ENCODE data around the gene CSTPP1.

DNA sequence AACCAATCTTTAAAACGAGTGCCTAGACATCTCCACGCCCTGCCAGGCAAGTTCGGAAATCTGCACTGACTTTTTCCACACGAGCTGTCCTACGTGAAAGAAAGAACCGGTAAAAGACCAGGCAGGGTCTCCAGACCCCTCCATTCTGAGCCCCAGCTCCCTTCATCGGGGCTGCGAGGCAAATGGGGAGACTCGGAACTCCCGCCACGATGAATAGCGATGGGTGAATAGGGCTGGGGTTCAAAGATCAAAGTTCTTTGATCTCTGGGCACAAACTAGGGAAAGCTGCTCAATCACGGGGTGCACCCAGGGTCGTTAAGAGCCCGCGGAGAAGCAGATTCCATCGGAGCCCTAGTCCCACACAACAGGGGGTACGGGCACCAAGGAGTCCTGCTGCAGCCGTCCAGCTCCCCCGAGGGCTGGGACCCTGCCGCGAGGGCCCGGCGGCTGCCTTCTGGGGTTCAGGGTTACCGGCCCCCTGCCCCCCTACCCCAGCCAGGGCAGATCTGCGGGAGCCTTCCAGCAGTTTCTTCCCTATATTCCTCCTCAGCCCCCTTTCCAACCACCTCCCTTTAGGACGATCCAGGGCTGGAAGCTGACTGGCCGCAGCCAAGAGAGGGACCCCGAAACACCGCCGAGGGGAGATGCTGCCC, 19.3 kb upstream of the CSTPP1 start:
- TF ChIP-seq, protein P1, sequence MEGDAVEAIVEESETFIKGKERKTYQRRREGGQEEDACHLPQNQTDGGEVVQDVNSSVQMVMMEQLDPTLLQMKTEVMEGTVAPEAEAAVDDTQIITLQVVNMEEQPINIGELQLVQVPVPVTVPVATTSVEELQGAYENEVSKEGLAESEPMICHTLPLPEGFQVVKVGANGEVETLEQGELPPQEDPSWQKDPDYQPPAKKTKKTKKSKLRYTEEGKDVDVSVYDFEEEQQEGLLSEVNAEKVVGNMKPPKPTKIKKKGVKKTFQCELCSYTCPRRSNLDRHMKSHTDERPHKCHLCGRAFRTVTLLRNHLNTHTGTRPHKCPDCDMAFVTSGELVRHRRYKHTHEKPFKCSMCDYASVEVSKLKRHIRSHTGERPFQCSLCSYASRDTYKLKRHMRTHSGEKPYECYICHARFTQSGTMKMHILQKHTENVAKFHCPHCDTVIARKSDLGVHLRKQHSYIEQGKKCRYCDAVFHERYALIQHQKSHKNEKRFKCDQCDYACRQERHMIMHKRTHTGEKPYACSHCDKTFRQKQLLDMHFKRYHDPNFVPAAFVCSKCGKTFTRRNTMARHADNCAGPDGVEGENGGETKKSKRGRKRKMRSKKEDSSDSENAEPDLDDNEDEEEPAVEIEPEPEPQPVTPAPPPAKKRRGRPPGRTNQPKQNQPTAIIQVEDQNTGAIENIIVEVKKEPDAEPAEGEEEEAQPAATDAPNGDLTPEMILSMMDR (IDR thresholded peaks at IDR 0.05), result no peak
- no peak for TF ChIP-seq POLR2A (IDR thresholded peaks at IDR 0.05)

Data from right lobe of liver (tissue), 4 donors.